KMS-11 (cell line): ENCODE results near the gene MRPL54.

Experiments used
- H2AFZ ChIP-seq: fragments of 200-600 bp; sonication (generic); 2 replicates; pipeline ENCODE4 v1.6.1; 2016; ENCODE audit warnings: antibody characterized with exemption, mixed run types, low read depth
- H3K27ac ChIP-seq: fragments of 200-600 bp; sonication (generic); 2 replicates; pipeline ENCODE4 v1.6.1; 2016; ENCODE audit warnings: mild to moderate bottlenecking, mixed run types
- H3K27me3 ChIP-seq: fragments of 200-600 bp; sonication (generic); 2 replicates; pipeline ENCODE4 v1.6.1; 2017; ENCODE audit warnings: mild to moderate bottlenecking, low read depth, mixed run types, moderate library complexity; ENCODE audit not compliant: insufficient read depth
- H3K36me3 ChIP-seq: fragments of 200-600 bp; sonication (generic); 2 replicates; pipeline ENCODE4 v1.6.1; 2017; ENCODE audit warnings: mild to moderate bottlenecking, mixed run types; ENCODE audit not compliant: insufficient read depth
- H3K4me1 ChIP-seq: fragments of 200-600 bp; sonication (generic); 2 replicates; pipeline ENCODE4 v1.6.1; 2016; ENCODE audit warnings: mild to moderate bottlenecking, low read depth, mixed run types; ENCODE audit not compliant: poor library complexity, severe bottlenecking
- H3K4me2 ChIP-seq: fragments of 200-600 bp; sonication (generic); 2 replicates; pipeline ENCODE4 v1.7.0; 2016; ENCODE audit warnings: mild to moderate bottlenecking, mixed run types
- H3K4me3 ChIP-seq: fragments of 200-600 bp; sonication (generic); IDR thresholded peaks from 2 replicates; pipeline ENCODE4 v1.6.1; 2017; ENCODE audit warnings: low read depth, low read length, mixed read lengths; ENCODE audit not compliant: insufficient read depth
- H3K79me2 ChIP-seq: fragments of 200-600 bp; sonication (generic); 2 replicates; pipeline ENCODE4 v1.6.1; 2016; ENCODE audit warnings: low read depth, mixed run types; ENCODE audit not compliant: insufficient read depth
- H3K9ac ChIP-seq: fragments of 200-600 bp; sonication (generic); 2 replicates; pipeline ENCODE4 v1.6.1; 2016; ENCODE audit warnings: mild to moderate bottlenecking, mixed run types
- H4K20me1 ChIP-seq: fragments of 200-600 bp; sonication (generic); 2 replicates; pipeline ENCODE4 v1.6.1; 2016; ENCODE audit warnings: mild to moderate bottlenecking, mixed run types; ENCODE audit not compliant: insufficient read depth
- TF ChIP-seq, protein P1 (sequence below): fragments of 200-600 bp; sonication (generic); conservative IDR thresholded peaks from 2 replicates; pipeline ENCODE4 v1.6.1; 2017; ENCODE audit warnings: low read depth, mild to moderate bottlenecking, antibody characterized with exemption, low read length, moderate library complexity, mixed read lengths

MRPL54 gene

DNA sequence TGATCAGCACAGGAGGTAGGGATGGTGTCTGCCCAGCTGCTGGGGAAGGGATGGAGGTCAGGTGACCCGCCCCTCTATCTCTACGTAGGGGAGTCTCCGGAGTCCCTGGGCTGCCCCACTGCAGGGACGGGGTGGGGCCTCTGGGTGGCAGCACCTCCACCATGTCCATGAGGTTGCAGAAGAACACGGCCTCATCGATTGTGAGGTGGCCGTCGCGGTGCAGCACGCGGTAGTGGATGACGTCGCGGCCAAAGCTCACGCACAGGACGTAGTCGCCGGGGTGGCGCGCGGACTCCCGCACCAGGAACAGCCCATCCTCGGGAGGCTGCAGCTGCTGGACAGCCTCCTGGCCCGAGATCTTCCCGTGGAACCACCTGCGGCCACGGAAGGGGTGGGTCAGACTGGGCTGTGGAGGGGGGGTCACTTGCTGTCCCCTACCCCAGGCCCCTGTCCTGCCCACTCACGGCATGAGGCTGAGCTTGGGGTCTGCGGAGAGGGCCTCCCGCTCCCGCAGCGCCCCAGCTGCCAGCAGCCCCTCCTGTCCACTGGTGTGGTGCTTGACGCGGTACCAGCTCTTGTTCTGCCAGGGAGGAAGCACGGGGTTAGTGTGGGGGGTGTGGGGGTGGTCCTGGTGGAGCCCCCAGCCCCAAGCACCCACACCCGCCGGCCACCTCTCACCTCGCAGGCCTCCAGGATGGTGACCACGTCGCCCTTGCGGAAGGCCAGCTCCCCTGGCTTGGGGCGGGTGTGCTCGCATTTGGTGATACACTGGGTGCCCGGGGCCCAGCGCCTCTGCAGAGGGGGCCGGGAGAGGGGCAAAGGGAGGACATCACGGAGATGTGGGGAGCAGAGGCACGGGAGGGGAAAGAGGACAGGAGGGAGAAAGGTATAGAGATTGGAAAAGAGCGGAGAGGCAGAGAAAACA, 21.4 kb downstream of the MRPL54 start:
- H3K4me1 ChIP-seq, result no peaks in the 10 kb centered on the region
- peaks cover 49% of the 10 kb centered on the region for H3K27me3 ChIP-seq
- no peaks in the 10 kb centered on the region for H3K79me2 ChIP-seq
- H2AFZ ChIP-seq, result no peak overlapping the region
- H3K27ac ChIP-seq, result no peak overlapping the region
- H3K9ac ChIP-seq, result no peak overlapping the region
- H4K20me1 ChIP-seq, result no peaks in the 10 kb centered on the region
- H3K36me3 ChIP-seq, result no peaks in the 10 kb centered on the region
- TF ChIP-seq, protein P1, sequence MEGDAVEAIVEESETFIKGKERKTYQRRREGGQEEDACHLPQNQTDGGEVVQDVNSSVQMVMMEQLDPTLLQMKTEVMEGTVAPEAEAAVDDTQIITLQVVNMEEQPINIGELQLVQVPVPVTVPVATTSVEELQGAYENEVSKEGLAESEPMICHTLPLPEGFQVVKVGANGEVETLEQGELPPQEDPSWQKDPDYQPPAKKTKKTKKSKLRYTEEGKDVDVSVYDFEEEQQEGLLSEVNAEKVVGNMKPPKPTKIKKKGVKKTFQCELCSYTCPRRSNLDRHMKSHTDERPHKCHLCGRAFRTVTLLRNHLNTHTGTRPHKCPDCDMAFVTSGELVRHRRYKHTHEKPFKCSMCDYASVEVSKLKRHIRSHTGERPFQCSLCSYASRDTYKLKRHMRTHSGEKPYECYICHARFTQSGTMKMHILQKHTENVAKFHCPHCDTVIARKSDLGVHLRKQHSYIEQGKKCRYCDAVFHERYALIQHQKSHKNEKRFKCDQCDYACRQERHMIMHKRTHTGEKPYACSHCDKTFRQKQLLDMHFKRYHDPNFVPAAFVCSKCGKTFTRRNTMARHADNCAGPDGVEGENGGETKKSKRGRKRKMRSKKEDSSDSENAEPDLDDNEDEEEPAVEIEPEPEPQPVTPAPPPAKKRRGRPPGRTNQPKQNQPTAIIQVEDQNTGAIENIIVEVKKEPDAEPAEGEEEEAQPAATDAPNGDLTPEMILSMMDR, result no peak
- no peak overlapping the region for H3K4me3 ChIP-seq
- no peak overlapping the region for H3K4me2 ChIP-seq

DNA sequence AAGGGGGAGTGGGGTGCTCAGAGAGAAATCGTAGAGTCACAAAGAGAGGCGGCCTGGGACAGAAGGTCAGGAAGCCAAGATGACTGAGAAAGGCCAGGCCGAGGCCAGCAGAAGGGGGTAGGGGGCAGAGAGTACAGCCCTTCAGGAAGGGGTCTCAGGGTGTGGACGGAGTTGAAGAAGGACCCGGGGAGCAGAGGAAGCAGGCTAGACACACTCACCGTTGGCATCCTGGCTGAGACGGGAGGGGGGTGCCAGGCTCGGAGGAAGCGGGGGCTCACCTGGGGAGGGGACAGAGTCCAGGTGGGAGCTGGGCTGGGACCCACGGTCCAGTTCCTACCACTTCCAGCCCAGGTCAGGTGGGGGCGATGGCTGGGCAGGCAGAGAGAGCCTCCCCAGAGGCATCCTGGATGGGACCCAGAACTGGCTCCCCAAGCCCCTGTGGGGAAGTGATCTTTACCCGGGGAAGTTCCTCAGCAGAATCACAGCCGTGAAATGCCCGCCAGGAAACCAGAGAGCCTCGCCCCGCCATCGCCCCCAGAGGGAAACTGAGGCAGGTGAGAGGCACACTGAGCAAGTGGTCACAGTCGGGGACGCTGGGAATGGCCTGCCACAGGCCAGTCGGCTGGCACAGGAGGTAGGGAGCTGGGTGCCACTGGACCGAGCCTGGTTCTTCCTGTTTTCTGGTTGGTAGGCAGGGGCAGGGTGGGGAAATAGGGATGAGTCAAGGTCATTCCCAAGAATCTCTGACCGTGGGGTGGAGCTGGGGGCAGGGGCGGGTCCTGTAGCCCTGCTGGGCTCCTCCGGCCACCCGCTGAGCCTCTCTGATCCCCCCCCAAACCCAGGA, 22.3 kb downstream of the MRPL54 start:
- H4K20me1 ChIP-seq, result no peaks in the 10 kb centered on the region
- H3K27ac ChIP-seq, result no peak overlapping the region
- H3K79me2 ChIP-seq, result no peaks in the 10 kb centered on the region
- peaks cover 55% of the 10 kb centered on the region for H3K27me3 ChIP-seq
- no peak overlapping the region for H3K4me3 ChIP-seq
- no peak overlapping the region for H3K4me2 ChIP-seq
- TF ChIP-seq, protein P1, result no peak
- no peak overlapping the region for H3K9ac ChIP-seq
- H2AFZ ChIP-seq, result no peak overlapping the region
- no peaks in the 10 kb centered on the region for H3K4me1 ChIP-seq
- H3K36me3 ChIP-seq, result no peaks in the 10 kb centered on the region

DNA sequence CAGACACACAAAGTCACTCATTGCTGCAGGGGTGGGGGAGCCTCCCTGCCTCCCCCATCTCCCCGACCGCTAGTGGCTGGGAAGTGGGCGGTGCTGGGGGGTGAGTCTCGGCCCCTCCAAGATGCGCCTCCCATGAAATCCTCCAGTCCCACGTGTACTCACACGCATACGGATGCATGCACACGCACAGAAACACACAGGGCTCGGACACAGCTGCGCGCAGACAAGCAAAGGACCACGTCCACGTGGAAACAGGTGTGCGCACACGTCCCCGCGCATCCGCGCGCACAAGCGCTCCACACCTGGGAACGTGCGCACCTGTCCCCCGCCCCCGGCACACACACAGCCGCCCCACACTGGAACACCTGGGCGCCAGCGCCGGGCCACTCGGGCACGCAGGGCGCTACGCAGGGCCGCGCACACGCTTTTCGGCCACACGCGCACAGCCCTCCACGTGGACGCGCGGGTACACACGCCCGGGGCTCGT, 23.0 kb downstream of the MRPL54 start:
- Histone ChIP-seq H4K20me1 (no peaks in the 10 kb centered on the region), H3K9ac (no peak overlapping the region), H3K27ac (no peak overlapping the region), H2AFZ (no peak overlapping the region), H3K4me2 (no peak overlapping the region), H3K27me3 (peaks cover 58% of the 10 kb centered on the region), H3K36me3 (no peaks in the 10 kb centered on the region), H3K79me2 (no peaks in the 10 kb centered on the region), H3K4me1 (no peaks in the 10 kb centered on the region), H3K4me3 (no peak overlapping the region)
- TF ChIP-seq, protein P1, result no peak

DNA sequence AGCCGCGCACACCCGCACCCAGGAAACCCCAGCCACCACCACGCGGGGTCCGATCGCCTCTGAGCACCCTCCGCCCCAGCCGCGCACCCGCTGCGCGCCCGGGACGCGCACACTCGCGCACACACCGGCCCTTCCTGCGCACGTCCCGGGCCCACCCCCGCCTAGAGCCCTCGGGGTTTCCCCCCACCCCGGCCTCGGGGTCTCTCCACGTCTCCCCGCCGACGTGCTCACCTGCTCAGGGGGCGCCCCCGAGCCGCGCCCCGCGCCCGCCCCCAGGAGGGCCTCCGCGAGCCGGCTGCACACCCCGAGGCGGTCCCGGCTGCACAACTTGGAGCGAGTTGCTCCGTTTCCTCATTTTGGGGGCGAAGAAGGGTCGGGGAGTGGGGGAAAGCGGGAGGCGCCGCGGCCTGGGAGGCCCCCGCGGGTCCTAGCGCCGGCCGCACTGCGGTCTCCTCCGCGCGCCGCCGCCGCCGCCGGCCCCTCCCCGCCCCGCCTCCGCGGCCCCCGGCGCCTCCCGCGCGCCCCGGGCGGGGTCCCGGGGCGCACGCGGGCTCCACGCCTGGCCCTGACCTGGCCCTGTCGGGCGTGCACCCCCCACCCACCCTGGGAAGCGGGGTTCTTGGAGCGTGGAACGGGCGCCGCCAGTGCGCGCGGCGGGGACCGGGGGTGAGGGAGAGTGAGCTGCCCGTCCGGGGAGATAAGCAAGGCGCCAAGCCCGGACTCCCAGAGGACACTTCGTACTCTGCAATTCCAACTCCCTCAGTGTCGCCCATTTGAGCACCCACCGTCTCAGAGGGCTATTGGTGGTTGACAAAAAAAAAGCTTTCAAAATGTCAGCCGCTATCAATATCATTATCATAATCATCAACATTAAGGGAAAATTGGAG, 23.7 kb downstream of the MRPL54 start, which contains the start of gene MATK:
MATK (minus strand) TSS at position 444 of the 887 bp plus-strand sequence. CDS start 1,246 bp downstream, outside the sequence.
- no peak within 1 kb of the TSS for H3K9ac ChIP-seq
- no peak within 1 kb of the TSS for H3K4me2 ChIP-seq
- no peak within 1 kb of the TSS for H3K4me3 ChIP-seq
- TF ChIP-seq, protein P1, result no peak
- H3K4me1 ChIP-seq, result no peaks in the 10 kb centered on the region
- H3K27me3 ChIP-seq, result peaks cover 65% of the 10 kb centered on the region
- no peaks in the 10 kb centered on the region for H3K36me3 ChIP-seq
- no peak within 1 kb of the TSS for H3K27ac ChIP-seq
- H3K79me2 ChIP-seq, result no peaks in the 10 kb centered on the region
- no peak within 1 kb of the TSS for H2AFZ ChIP-seq
- H4K20me1 ChIP-seq, result no peaks in the 10 kb centered on the region
